IPS-18a (cell line): ENCODE data around the gene KIZ.
"Not testable (repeated sequence)": the region's sequence is repeated elsewhere in the genome, so short reads cannot be mapped to it uniquely, and the experiment has no call there.

Source experiments
- H3K27ac ChIP-seq: one replicate; pipeline ENCODE4 v1.5.1; 2013; ENCODE audit warnings: low read length
- H3K27me3 ChIP-seq: one replicate; pipeline ENCODE4 v1.6.1; 2013; ENCODE audit warnings: mild to moderate bottlenecking, low read length; ENCODE audit not compliant: control insufficient read depth, insufficient read depth
- H3K36me3 ChIP-seq: one replicate; pipeline ENCODE4 v1.6.1; 2013; ENCODE audit warnings: low read depth, low read length; ENCODE audit not compliant: control insufficient read depth
- H3K4me1 ChIP-seq: one replicate; pipeline ENCODE4 v1.6.1; 2013; ENCODE audit warnings: low read depth, low read length; ENCODE audit not compliant: control insufficient read depth
- H3K4me3 ChIP-seq: one replicate; pipeline ENCODE4 v1.5.1; 2013; ENCODE audit warnings: low read length
- H3K9ac ChIP-seq: one replicate; pipeline ENCODE4 v1.6.1; 2013; ENCODE audit warnings: mild to moderate bottlenecking, low read length, moderate library complexity
- H3K9me3 ChIP-seq: one replicate; pipeline ENCODE4 v1.6.1; 2013; ENCODE audit warnings: low read depth, low read length; ENCODE audit not compliant: control insufficient read depth

KIZ gene

GRCh38 chr20:21166801-21167200 lies 40.9 kb downstream of the KIZ start:
- Histone ChIP-seq H3K27ac (no peak overlapping the region), H3K9me3 (no peaks in the 10 kb centered on the region), H3K4me1 (peaks cover 5% of the 10 kb centered on the region), H3K27me3 (no peaks in the 10 kb centered on the region), H3K4me3 (no peak overlapping the region), H3K36me3 (no peaks in the 10 kb centered on the region), H3K9ac (no peak overlapping the region)

DNA sequence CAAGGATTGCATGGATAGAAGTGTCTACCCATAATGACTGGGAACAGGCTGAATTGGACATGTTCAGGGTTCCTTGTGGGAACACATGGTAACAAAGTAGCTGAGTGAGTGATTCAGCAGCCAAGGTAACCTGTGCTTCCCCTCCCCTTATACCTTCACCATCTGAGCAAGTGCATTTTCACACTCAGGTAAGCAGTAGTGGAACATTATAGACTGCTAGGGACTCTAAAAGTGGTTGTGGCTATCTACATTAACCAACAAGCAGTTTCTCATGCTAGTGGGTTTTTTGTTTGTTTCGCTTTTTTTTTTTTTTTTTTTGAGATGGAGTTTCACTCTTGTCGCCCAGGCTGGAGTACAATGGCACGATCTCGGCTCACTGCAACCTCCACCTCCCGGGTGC lies 41.4 kb downstream of the KIZ start:
- Histone ChIP-seq H3K4me1 (peaks cover 5% of the 10 kb centered on the region), H3K4me3 (no peak overlapping the region), H3K36me3 (no peaks in the 10 kb centered on the region), H3K9ac (no peak overlapping the region), H3K9me3 (no peaks in the 10 kb centered on the region), H3K27ac (no peak overlapping the region), H3K27me3 (no peaks in the 10 kb centered on the region)

DNA sequence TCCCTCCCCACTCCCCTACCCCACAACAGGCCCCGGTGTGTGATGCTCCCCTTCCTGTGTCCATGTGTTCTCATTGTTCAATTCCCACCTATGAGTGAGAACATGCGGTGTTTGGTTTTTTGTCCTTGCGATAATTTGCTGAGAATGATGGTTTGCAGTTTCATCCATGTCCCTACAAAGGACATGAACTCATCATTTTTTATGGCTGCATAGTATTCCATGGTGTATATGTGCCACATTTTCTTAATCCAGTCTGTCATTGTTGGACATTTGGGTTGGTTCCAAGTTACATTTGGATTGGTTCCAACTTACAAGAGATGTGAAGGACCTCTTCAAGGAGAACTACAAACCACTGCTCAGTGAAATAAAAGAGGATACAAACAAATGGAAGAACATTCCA lies 42.2 kb downstream of the KIZ start:
- not testable (repeated sequence) for H3K27ac ChIP-seq, H3K36me3 ChIP-seq, H3K9ac ChIP-seq, H3K4me3 ChIP-seq, H3K9me3 ChIP-seq, H3K27me3 ChIP-seq, H3K4me1 ChIP-seq

DNA sequence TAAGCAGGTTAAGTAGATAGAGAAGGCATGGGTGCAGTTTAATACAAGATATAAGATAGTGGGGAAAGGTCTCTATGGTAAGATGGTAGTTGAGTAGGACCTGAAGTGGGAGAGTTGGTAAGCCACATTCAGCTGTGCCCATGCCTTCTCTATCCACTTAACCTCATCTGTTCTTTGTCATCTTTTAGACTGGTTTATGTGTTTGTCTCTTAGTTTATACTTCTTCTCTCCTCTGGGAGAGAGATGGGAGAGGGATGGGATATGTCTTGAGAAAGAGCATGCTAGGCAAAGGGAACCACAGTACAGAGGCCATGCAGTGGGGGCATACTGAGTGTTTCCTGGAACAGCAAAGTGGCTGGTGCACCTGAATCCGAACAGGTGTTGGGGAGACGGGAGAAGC lies 46.7 kb downstream of the KIZ start:
- Histone ChIP-seq H3K36me3 (no peaks in the 10 kb centered on the region), H3K4me3 (no peak overlapping the region)

DNA sequence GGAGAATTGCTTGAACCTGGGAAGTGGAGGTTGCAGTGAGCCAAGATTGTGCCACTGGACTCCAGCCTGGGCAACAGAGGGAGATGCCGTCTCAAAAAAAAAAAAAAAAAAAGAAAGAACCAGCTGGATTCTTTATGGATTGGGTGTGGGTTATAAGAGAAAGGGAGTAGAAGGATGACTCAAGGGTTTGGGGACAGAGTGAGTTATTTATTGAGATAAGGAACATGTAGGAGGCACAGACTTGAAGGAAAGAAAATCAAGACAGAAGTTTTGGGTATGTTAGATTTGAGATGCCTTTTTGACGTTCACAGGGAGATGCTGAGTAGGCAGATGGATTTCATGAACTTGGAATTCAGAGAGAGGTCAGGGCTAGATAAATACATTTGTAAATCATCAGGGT lies 47.6 kb downstream of the KIZ start:
- H3K4me1 ChIP-seq = peaks cover 16% of the 10 kb centered on the region
- peaks cover 6% of the 10 kb centered on the region for H3K9me3 ChIP-seq
- H3K27ac ChIP-seq = no peak overlapping the region

More for the DNA sequence above, 46.7 kb downstream of the KIZ start:
- peaks cover 16% of the 10 kb centered on the region for H3K4me1 ChIP-seq
- H3K9ac ChIP-seq = no peak overlapping the region
- H3K27ac ChIP-seq = no peak overlapping the region
- no peaks in the 10 kb centered on the region for H3K27me3 ChIP-seq
- H3K9me3 ChIP-seq = peaks cover 2% of the 10 kb centered on the region

GRCh38 chr20:21174516-21175239 lies 48.8 kb downstream of the KIZ start:
- H3K27me3 ChIP-seq = no peaks in the 10 kb centered on the region
- no peak overlapping the region for H3K4me3 ChIP-seq
- H3K9ac ChIP-seq = no peak overlapping the region
- peaks cover 20% of the 10 kb centered on the region for H3K4me1 ChIP-seq
- H3K36me3 ChIP-seq = no peaks in the 10 kb centered on the region
- no peak overlapping the region for H3K27ac ChIP-seq
- H3K9me3 ChIP-seq = peaks cover 6% of the 10 kb centered on the region

More for the DNA sequence above, 47.6 kb downstream of the KIZ start:
- Histone ChIP-seq H3K9ac (no peak overlapping the region), H3K27me3 (no peaks in the 10 kb centered on the region), H3K4me3 (no peak overlapping the region), H3K36me3 (no peaks in the 10 kb centered on the region)

DNA sequence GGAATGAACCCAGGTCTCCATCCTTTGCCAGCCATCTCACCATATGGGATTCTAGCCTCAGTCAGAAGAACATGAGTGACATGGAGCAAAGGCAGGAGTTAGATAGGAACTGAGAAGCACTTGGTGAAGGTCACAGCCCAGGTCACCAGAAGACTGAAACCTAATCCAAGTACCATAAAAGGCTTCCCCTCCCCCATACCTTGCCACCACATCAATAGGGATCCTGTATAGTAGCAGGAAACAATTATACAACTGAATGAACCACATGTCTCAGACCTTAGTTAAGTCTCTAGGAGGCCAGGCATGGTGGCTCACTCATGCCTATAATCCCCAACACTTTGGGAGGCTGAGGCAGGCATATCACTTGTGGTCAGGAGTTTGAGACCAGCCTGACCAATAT lies 49.6 kb downstream of the KIZ start:
- H3K9me3 ChIP-seq = peaks cover 6% of the 10 kb centered on the region
- peaks cover 27% of the 10 kb centered on the region for H3K4me1 ChIP-seq
- H3K27ac ChIP-seq = no peak overlapping the region
- H3K4me3 ChIP-seq = no peak overlapping the region
- H3K27me3 ChIP-seq = no peaks in the 10 kb centered on the region
- H3K36me3 ChIP-seq = no peaks in the 10 kb centered on the region
- no peak overlapping the region for H3K9ac ChIP-seq

GRCh38 chr20:21177767-21178166 lies 51.9 kb downstream of the KIZ start:
- H3K36me3 ChIP-seq = no peaks in the 10 kb centered on the region

GRCh38 chr20:21179757-21180156 lies 53.9 kb downstream of the KIZ start:
- peaks cover 25% of the 10 kb centered on the region for H3K4me1 ChIP-seq
- no peaks in the 10 kb centered on the region for H3K27me3 ChIP-seq
- H3K36me3 ChIP-seq = no peaks in the 10 kb centered on the region
- H3K27ac ChIP-seq = no peak overlapping the region
- H3K9ac ChIP-seq = no peak overlapping the region
- H3K4me3 ChIP-seq = no peak overlapping the region
- H3K9me3 ChIP-seq = peaks cover 6% of the 10 kb centered on the region

More at GRCh38 chr20:21177767-21178166, 51.9 kb downstream of the KIZ start:
- H3K9ac ChIP-seq = no peak overlapping the region
- no peak overlapping the region for H3K4me3 ChIP-seq
- H3K4me1 ChIP-seq = peaks cover 34% of the 10 kb centered on the region
- no peak overlapping the region for H3K27ac ChIP-seq
- H3K27me3 ChIP-seq = no peaks in the 10 kb centered on the region
- peaks cover 6% of the 10 kb centered on the region for H3K9me3 ChIP-seq

- H3K9me3 ChIP-seq = peaks cover 6% of the 10 kb centered on the region
- H3K36me3 ChIP-seq = no peaks in the 10 kb centered on the region
- no peaks in the 10 kb centered on the region for H3K27me3 ChIP-seq
- H3K27ac ChIP-seq = no peak overlapping the region
- H3K4me3 ChIP-seq = no peak overlapping the region
- peaks cover 21% of the 10 kb centered on the region for H3K4me1 ChIP-seq
- H3K9ac ChIP-seq = no peak overlapping the region
These were observed 54.4 kb downstream of the KIZ start for GRCh38 chr20:21180248-21180647.

DNA sequence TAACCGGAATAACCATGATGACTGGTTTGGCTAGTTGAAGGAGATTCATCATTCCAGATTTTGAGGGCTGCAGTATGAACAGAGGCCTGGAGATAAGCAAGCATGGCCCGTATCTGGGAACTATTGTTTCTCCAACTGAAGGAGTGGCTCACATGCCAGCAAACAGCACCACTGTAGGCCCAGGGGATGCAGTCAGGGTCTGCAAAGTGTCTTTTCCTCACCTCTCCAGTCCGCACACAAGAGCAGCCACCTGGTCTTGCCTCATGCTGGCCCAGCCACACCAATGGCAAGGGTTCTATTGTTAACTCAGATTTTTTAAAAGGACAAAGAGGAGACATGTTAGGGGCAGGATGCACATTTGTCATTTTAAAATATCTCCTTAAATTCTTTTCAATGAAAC lies 55.1 kb downstream of the KIZ start:
- Histone ChIP-seq H3K4me1 (peaks cover 18% of the 10 kb centered on the region), H3K27ac (no peak overlapping the region), H3K27me3 (no peaks in the 10 kb centered on the region), H3K9ac (no peak overlapping the region), H3K4me3 (no peak overlapping the region), H3K36me3 (no peaks in the 10 kb centered on the region), H3K9me3 (peaks cover 6% of the 10 kb centered on the region)

- Histone ChIP-seq H3K27ac (no peak overlapping the region), H3K4me1 (peaks cover 20% of the 10 kb centered on the region), H3K4me3 (no peak overlapping the region), H3K36me3 (no peaks in the 10 kb centered on the region), H3K9ac (no peak overlapping the region), H3K9me3 (no peaks in the 10 kb centered on the region), H3K27me3 (no peaks in the 10 kb centered on the region)
These were observed 57.1 kb downstream of the KIZ start for GRCh38 chr20:21182832-21183563.
